Fibroblast of lung (primary cell): Measurements from ENCODE around the gene LAMB2. TPM values are rescaled to one million over a fixed set of nuclear protein-coding genes. Genes with fewer than 3 reads are reported as not detected.

ENCODE experiments used
- DNase-seq, 2 donors: peaks; one replicate each; pipeline versions ENCODE4 v3.0.0 to v3.0.0-alpha.2; 2010; ENCODE audit warnings: low read depth in 2 of 2
- H2AFZ ChIP-seq: 2 replicates; pipeline ENCODE4 v1.5.1; 2012; ENCODE audit warnings: low read length, control low read depth, inconsistent platforms
- H3K27ac ChIP-seq: 2 replicates; pipeline ENCODE4 v1.5.1; 2011; ENCODE audit warnings: low read length, control low read depth; ENCODE audit not compliant: insufficient read depth
- H3K27me3 ChIP-seq: 2 replicates; pipeline ENCODE4 v1.5.1; 2011; ENCODE audit warnings: mild to moderate bottlenecking, low read length; ENCODE audit not compliant: control insufficient read depth, insufficient read depth
- H3K36me3 ChIP-seq: 2 replicates; pipeline ENCODE4 v1.5.1; 2011; ENCODE audit warnings: low read length; ENCODE audit not compliant: control insufficient read depth, insufficient read depth
- H3K4me1 ChIP-seq: 2 replicates; pipeline ENCODE4 v1.5.1; 2011; ENCODE audit warnings: low read length; ENCODE audit not compliant: control insufficient read depth, insufficient read depth; ENCODE audit errors: extremely low read depth
- H3K4me2 ChIP-seq: 2 replicates; pipeline ENCODE4 v1.5.1; 2011; ENCODE audit warnings: low read length, control low read depth; ENCODE audit not compliant: insufficient read depth; ENCODE audit errors: extremely low read depth
- H3K4me3 ChIP-seq, 4 experiments: fragments of 200-600 bp in 1 of 4; sonication (generic) in 1 of 4; replicated peaks in 1 of 4; 2 replicates each; pipeline ENCODE4 v1.5.1; 2011 to 2016; ENCODE audit warnings: low read length in 4 of 4, low read depth in 3 of 4, mild to moderate bottlenecking in 3 of 4, control low read depth in 2 of 4, inconsistent platforms in 1 of 4, mixed read lengths in 1 of 4; ENCODE audit not compliant: insufficient read depth in 1 of 4; ENCODE audit errors: control extremely low read depth in 1 of 4
- H3K79me2 ChIP-seq: 2 replicates; pipeline ENCODE4 v1.5.1; 2012; ENCODE audit warnings: mild to moderate bottlenecking, low read length, inconsistent platforms; ENCODE audit not compliant: control insufficient read depth, insufficient read depth
- H3K9ac ChIP-seq: 2 replicates; pipeline ENCODE4 v1.5.1; 2011; ENCODE audit warnings: mild to moderate bottlenecking, low read length, control low read depth; ENCODE audit not compliant: insufficient read depth
- H3K9me3 ChIP-seq: 2 replicates; pipeline ENCODE4 v1.5.1; 2012; ENCODE audit warnings: low read depth, low read length; ENCODE audit not compliant: control insufficient read depth, insufficient read depth
- H4K20me1 ChIP-seq: 2 replicates; pipeline ENCODE4 v1.5.1; 2011; ENCODE audit warnings: low read length; ENCODE audit not compliant: control insufficient read depth, insufficient read depth; ENCODE audit errors: extremely low read depth
- EZH2 ChIP-seq: IDR thresholded peaks from 2 replicates; pipeline ENCODE4 v1.5.1; 2012; ENCODE audit warnings: low read length, control low read depth, mild to moderate bottlenecking; ENCODE audit errors: missing control alignments
- polyA plus RNA-seq, 2 donors: library from polyadenylated mRNA; depleted of rRNA in 1 of 2; stranded (reverse) in 1 of 2; unstranded in 1 of 2; fragments of >200 nt; gene quantifications; 2 replicates each; pipeline ENCODE4 v1.2.1, GENCODE V29; 2011 to 2012; ENCODE audit warnings: missing spikeins in 1 of 2
- total RNA-seq: library from RNA; depleted of rRNA; stranded (reverse); fragments of >200 nt; gene quantifications from 2 replicates; pipeline ENCODE4 v1.2.1, GENCODE V29; 2014
- TF ChIP-seq, protein P1 (sequence below), 2 donors: IDR thresholded peaks in 1 of 2; conservative IDR thresholded peaks in 1 of 2; 1 replicate in 1 of 2; 2 replicates in 1 of 2; pipeline ENCODE4 v1.5.1; 2011 to 2012; ENCODE audit warnings: low read length in 2 of 2, control low read depth in 1 of 2, inconsistent platforms in 1 of 2, low read depth in 1 of 2, mild to moderate bottlenecking in 1 of 2

LAMB2 gene
- total and polyA plus RNA-seq, 2 donors (not counting 1 experiment from before 2014, with no cell fraction given), result 375 to 1,026 TPM

DNA sequence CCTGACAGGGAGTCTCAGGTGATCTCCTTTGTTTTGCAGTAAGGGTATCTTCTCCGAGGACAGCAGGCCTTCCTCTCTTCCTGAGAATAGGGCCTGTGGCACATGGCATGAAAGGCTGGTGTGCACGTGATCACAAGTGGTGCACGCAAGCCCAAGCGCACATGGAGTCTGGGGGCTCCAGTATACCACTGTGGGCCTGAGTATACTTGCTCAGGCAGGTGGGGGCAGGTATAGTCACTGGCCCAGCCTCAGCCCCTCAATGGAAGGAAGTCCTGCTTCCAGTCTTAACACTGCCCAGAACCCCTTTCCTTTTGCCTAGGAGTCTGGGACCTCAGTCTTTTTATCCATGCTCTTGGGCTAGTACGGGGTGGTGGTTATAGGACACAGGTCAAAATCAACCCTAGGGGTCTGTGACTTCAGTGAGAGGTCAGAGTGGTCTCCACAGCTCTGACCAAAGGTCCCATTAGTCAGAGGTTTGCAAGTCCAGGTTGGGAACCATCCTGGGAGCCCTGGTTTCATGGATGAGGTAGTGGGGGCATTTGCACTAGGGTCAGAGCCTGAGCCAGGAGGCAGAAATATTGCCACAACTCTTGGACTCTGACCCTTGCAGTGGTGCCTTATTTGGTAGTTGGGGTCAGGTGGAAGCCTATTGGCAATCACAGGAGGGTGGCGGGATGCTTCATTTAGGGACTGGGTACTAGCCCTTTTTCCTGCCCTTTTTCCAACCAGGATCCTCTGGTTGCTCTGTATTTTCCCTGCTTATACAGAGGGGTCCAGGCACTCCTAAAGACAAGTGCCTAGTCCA is 34.1 kb upstream of the LAMB2 start:
- Histone ChIP-seq H3K27me3 (no peaks in the 10 kb centered on the region), H3K36me3 (peaks cover 15% of the 10 kb centered on the region), H3K4me3 (peak overlapping the region in 3 of 4 experiments; percentile 57 to 96 (median 79)), H3K27ac (peak overlapping the region; percentile 75), H3K79me2 (peaks cover 26% of the 10 kb centered on the region), H3K9ac (no peak overlapping the region), H3K9me3 (no peaks in the 10 kb centered on the region), H4K20me1 (no peaks in the 10 kb centered on the region), H3K4me1 (peaks cover 8% of the 10 kb centered on the region), H2AFZ (peak overlapping the region; percentile 99), H3K4me2 (peak overlapping the region; percentile 2)
- no peak for TF ChIP-seq EZH2
- TF ChIP-seq, protein P1, sequence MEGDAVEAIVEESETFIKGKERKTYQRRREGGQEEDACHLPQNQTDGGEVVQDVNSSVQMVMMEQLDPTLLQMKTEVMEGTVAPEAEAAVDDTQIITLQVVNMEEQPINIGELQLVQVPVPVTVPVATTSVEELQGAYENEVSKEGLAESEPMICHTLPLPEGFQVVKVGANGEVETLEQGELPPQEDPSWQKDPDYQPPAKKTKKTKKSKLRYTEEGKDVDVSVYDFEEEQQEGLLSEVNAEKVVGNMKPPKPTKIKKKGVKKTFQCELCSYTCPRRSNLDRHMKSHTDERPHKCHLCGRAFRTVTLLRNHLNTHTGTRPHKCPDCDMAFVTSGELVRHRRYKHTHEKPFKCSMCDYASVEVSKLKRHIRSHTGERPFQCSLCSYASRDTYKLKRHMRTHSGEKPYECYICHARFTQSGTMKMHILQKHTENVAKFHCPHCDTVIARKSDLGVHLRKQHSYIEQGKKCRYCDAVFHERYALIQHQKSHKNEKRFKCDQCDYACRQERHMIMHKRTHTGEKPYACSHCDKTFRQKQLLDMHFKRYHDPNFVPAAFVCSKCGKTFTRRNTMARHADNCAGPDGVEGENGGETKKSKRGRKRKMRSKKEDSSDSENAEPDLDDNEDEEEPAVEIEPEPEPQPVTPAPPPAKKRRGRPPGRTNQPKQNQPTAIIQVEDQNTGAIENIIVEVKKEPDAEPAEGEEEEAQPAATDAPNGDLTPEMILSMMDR (conservative IDR thresholded peaks at IDR 0.05 in 1 of 2, IDR thresholded peaks at IDR 0.05 in 1 of 2; ENCODE audit: low read depth in 1 of 2, low read length in 2 of 2), result no peak
- no peak for DNase-seq

DNA sequence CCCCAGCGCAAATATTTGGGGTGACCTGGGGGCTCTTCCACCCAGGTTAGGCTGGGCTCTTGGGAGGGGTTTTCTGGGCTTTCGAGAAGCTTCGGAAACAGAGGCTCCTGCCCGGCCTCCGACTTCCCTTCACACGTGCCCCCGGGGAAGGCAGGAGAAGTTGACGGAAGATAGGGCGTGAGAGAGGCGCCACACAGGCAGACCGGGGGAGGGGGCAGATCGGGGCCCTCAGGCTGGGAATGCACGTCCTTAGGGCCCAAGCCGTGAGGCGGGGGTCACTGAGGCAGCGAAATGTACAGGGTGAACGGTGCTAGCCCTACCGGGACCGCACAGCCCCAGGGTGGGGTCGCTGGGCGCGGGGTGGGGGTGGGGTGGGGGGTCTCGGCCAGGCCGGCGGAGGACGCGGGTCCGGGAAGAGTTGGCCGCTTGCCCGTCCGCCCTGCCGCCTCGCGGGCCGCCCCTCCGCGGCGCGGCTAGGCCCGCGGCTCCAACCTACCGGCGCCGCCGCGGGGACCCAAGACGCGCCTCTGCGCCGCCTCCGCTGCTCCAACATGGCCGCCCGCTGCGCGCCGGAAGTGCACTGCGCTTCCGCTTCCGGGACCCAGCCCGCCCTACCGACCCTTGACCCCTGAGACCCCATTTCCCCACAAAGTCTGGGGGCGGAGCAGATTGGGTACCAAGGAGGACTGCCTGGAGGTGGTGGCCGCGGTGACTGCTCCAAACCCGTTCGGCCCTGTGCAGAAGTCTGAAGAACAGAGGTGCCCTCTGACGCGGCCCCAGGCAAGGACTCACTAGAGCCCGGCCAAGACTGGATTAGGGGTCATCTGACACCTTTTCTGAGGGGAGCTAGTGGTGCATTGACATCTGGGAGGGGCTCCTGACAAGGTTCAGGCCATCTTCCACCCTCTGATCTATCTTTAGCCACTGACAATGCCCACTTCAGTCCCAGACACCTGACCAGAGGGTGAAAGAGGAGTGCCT is 33.2 kb upstream of the LAMB2 start, which contains the start of gene CCDC71:
Gene CCDC71 (minus strand): TSS at position 561 of the 981 bp plus-strand sequence. CDS start 2,123 bp downstream, outside the sequence.
- no peak for TF ChIP-seq EZH2
- TF ChIP-seq, protein P1 (conservative IDR thresholded peaks at IDR 0.05 in 1 of 2, IDR thresholded peaks at IDR 0.05 in 1 of 2; ENCODE audit: low read depth in 1 of 2, low read length in 2 of 2), result no peak
- Histone ChIP-seq H3K36me3 (peaks cover 19% of the 10 kb centered on the region), H3K9ac (peak within 1 kb of the TSS; percentile 83), H3K4me2 (peak within 1 kb of the TSS; percentile 76), H3K4me1 (peaks cover 8% of the 10 kb centered on the region), H3K9me3 (no peaks in the 10 kb centered on the region), H2AFZ (peak within 1 kb of the TSS; percentile 99), H3K79me2 (peaks cover 26% of the 10 kb centered on the region), H3K27me3 (no peaks in the 10 kb centered on the region), H3K27ac (peak within 1 kb of the TSS; percentile 75), H3K4me3 (peak within 1 kb of the TSS; percentile 79 to 96 (median 86)), H4K20me1 (no peaks in the 10 kb centered on the region)
- peak; percentile 54 to 72 for DNase-seq
